ENCODE results near the gene CDH4.

- TF ChIP-seq CTCF (IDR thresholded peaks at IDR 0.05; ENCODE audit: insufficient read depth, low read depth, low read length) (no peak), EZH2 (IDR thresholded peaks at IDR 0.05; ENCODE audit: insufficient read depth, low read length) (no peak)
Measured at GRCh38 chr20:61728786-61729770, 477.0 kb downstream of the CDH4 start.

All from astrocyte (in vitro differentiated cells and primary cell).